B cell (primary cell): ENCODE results near the gene BAZ2B. TPM values are rescaled to one million over a fixed set of nuclear protein-coding genes. Genes with fewer than 3 reads are reported as not detected.

ENCODE experiments used
- ATAC-seq: fragments of 200-7000 bp; cut with Tn5 transposase; one replicate; pipeline ENCODE4 v1.10.0; 2021; ENCODE audit warnings: low read depth, mild to moderate bottlenecking, moderate number of reproducible peaks, moderate library complexity
- CTCF ChIA-PET: fragments of 350-600 bp; sonication (Branson Sonifier 250); formaldehyde crosslinking; loops from one replicate; lab custom pipeline; 2021; ENCODE audit warnings: antibody characterized with exemption, inconsistent platforms; lab: Charles Lee
- POLR2A ChIA-PET: fragments of 350-600 bp; sonication (Branson Sonifier 250); formaldehyde crosslinking; loops from one replicate; lab custom pipeline; 2021; ENCODE audit warnings: antibody characterized with exemption; lab: Charles Lee
- DNase-seq: peaks from one replicate; pipeline ENCODE4 v3.0.0; 2013
- H2AFZ ChIP-seq: 2 replicates; pipeline ENCODE4 v1.6.1; 2012; ENCODE audit warnings: mild to moderate bottlenecking, low read depth, low read length; ENCODE audit not compliant: insufficient read depth, poor library complexity, severe bottlenecking
- H3K27ac ChIP-seq, 2 donors: 1 replicate in 1 of 2; 2 replicates in 1 of 2; pipeline ENCODE4 v1.5.1; 2012 to 2013; ENCODE audit warnings: low read length in 2 of 2, mild to moderate bottlenecking in 2 of 2, moderate library complexity in 1 of 2
- H3K27me3 ChIP-seq, 4 experiments: fragments of 200-600 bp in 1 of 4; sonication (generic) in 1 of 4; replicated peaks in 1 of 4; 1 replicate in 2 of 4; 2 replicates in 2 of 4; pipeline versions ENCODE4 v1.6.1 to v1.7.0; 2013 to 2016; ENCODE audit warnings: low read length in 3 of 4, mild to moderate bottlenecking in 2 of 4, mixed read lengths in 1 of 4, moderate library complexity in 1 of 4; ENCODE audit not compliant: insufficient read depth in 4 of 4, control insufficient read depth in 3 of 4; ENCODE audit errors: control extremely low read depth in 1 of 4
- H3K36me3 ChIP-seq, 2 experiments: replicated peaks in 1 of 2; 1 replicate in 1 of 2; 2 replicates in 1 of 2; pipeline versions ENCODE4 v1.6.1 to v1.7.1; 2013; ENCODE audit warnings: low read length in 1 of 2; ENCODE audit not compliant: insufficient read depth in 2 of 2, control insufficient read depth in 1 of 2; ENCODE audit errors: control extremely low read depth in 1 of 2, extremely low read depth in 1 of 2
- H3K4me1 ChIP-seq, 2 donors: fragments of 200-600 bp in 1 of 2; sonication (generic) in 1 of 2; 1 replicate in 1 of 2; 2 replicates in 1 of 2; pipeline versions ENCODE4 v1.5.1 to v1.6.1; 2013 to 2017; ENCODE audit warnings: low read length in 2 of 2; ENCODE audit not compliant: control insufficient read depth in 2 of 2, insufficient read depth in 2 of 2
- H3K4me2 ChIP-seq: replicated peaks from 2 replicates; pipeline ENCODE3; 2012; ENCODE audit warnings: mild to moderate bottlenecking, low read depth, low read length; ENCODE audit not compliant: poor library complexity, severe bottlenecking
- H3K4me3 ChIP-seq, 5 experiments: fragments of 200-600 bp in 1 of 5; sonication (generic) in 1 of 5; 1 replicate in 3 of 5; 2 replicates in 2 of 5; pipeline versions ENCODE4 v1.5.1 to v1.7.0; 2011 to 2016; ENCODE audit warnings: low read length in 4 of 5, mild to moderate bottlenecking in 4 of 5, low read depth in 2 of 5, control low read depth in 1 of 5, moderate library complexity in 1 of 5; ENCODE audit not compliant: insufficient read depth in 1 of 5; ENCODE audit errors: control extremely low read depth in 1 of 5, extremely low read depth in 1 of 5
- H3K79me2 ChIP-seq: fragments of 200-600 bp; sonication (generic); one replicate; pipeline ENCODE4 v1.6.0; 2016; ENCODE audit warnings: low read length; ENCODE audit not compliant: control insufficient read depth, insufficient read depth
- H3K9ac ChIP-seq: fragments of 200-600 bp; sonication (generic); 2 replicates; pipeline ENCODE4 v1.6.1; 2017; ENCODE audit warnings: mild to moderate bottlenecking, low read length, moderate library complexity
- H3K9me3 ChIP-seq, 3 donors: one replicate each; pipeline versions ENCODE4 v1.6.1 to v1.7.1; 2013; ENCODE audit warnings: low read length in 2 of 3; ENCODE audit not compliant: control insufficient read depth in 2 of 3, insufficient read depth in 1 of 3; ENCODE audit errors: control extremely low read depth in 1 of 3
- H4K20me1 ChIP-seq: 2 replicates; pipeline ENCODE4 v1.6.0; 2012; ENCODE audit warnings: mild to moderate bottlenecking, low read length; ENCODE audit not compliant: insufficient read depth, control insufficient read depth, poor library complexity, severe bottlenecking
- H3K27ac Mint-ChIP-seq: one replicate; pipeline ENCODE4 v1.8.0; 2021; ENCODE audit warnings: mixed read lengths
- H3K27me3 Mint-ChIP-seq: one replicate; pipeline ENCODE4 v1.8.0; 2021; ENCODE audit warnings: mixed read lengths
- H3K4me1 Mint-ChIP-seq: one replicate; pipeline ENCODE4 v1.8.0; 2021; ENCODE audit warnings: mixed read lengths
- H3K4me3 Mint-ChIP-seq: one replicate; pipeline ENCODE4 v1.8.0; 2021; ENCODE audit warnings: mixed read lengths
- H3K9me3 Mint-ChIP-seq: one replicate; pipeline ENCODE4 v1.8.0; 2022; ENCODE audit warnings: mixed read lengths; ENCODE audit not compliant: insufficient read depth
- CTCF ChIP-seq: fragments of 200-600 bp; IDR thresholded peaks from one replicate; pipeline ENCODE4 v1.8.0; 2022; ENCODE audit warnings: antibody characterized with exemption, mild to moderate bottlenecking
- EZH2 ChIP-seq: IDR thresholded peaks from 2 replicates; pipeline ENCODE4 v1.6.1; 2012; ENCODE audit warnings: borderline replicate concordance, low read depth, mild to moderate bottlenecking, moderate library complexity, low read length; ENCODE audit not compliant: insufficient read depth, poor library complexity, severe bottlenecking
- WGBS: methylation state at CpG from one replicate; pipeline ENCODE4 v1.1.5; 2013; ENCODE audit warnings: missing lambda C conversion rate; ENCODE audit not compliant: insufficient coverage; 5-methylcytosine and 5-hydroxymethylcytosine counted together
- intact Hi-C: fragments of 100-400 bp; cut with micrococcal nuclease; formaldehyde crosslinking; loops from one replicate; pipeline ENCODE4 v1.10.0; 2022
- polyA plus RNA-seq: library from polyadenylated mRNA; depleted of rRNA; stranded (reverse); fragments of >200 nt; gene quantifications from 2 replicates; pipeline ENCODE4 v1.2.3, GENCODE V29; 2012
- total RNA-seq, 2 donors: library from RNA; stranded (reverse); fragments of 120-200 nt in 1 of 2; gene quantifications; 1 replicate in 1 of 2; 2 replicates in 1 of 2; pipeline versions ENCODE4 v1.2.3 to v1.2.4, GENCODE V29; 2013 to 2022

BAZ2B gene
- total and polyA plus RNA-seq, 2 donors (not counting 1 experiment from before 2014, with no cell fraction given), result 8.6 to 42.3 TPM

DNA sequence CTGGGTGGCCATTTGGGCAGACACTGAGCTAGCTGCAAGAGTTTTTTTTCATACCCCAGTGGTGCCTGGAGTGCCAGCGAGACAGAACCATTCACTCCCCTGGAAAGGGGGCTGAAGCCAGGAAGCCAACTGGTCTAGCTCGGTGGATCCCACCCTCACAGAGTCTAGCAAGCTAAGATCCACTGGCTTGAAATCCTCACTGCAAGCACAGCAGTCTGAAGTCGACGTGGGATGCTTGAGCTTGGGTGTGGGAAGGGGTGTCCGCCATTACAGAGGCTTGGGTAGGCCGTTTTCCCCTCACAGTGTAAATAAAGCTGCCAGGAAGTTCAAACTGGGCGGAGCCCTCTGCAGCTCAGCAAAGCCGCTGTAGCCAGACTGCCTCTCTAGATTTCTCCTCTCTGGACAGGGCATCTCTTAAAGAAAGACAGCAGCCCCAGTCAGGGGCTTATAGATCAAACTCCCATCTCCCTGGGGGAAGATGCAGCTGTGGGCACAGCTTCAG is 260.2 kb downstream of the BAZ2B start:
- H3K4me3 Mint-ChIP-seq, result no peak overlapping the region
- POLR2A ChIA-PET, result no interaction called here
- DNase-seq, result no peak
- CTCF ChIA-PET, result no interaction called here
- Histone ChIP-seq H3K9me3 (no peaks in the 10 kb centered on the region), H3K36me3 (peaks cover 0 to 3% of the 10 kb centered on the region in 2 experiments), H3K4me3 (no peak overlapping the region), H3K27me3 (no peaks in the 10 kb centered on the region), H3K4me2 (no peak overlapping the region), H3K9ac (no peak overlapping the region), H3K27ac (no peak overlapping the region), H3K79me2 (no peaks in the 10 kb centered on the region), H4K20me1 (no peaks in the 10 kb centered on the region), H3K4me1 (no peaks in the 10 kb centered on the region), H2AFZ (no peak overlapping the region)
- no peaks in the 10 kb centered on the region for H3K4me1 Mint-ChIP-seq
- intact Hi-C loops, result no loop called here
- TF ChIP-seq EZH2 (no peak), CTCF (no peak)
- WGBS, result 96% methylated on average over 7 of the region's 8 CpGs
- ATAC-seq, result no peak
- H3K27ac Mint-ChIP-seq, result no peak overlapping the region
- no peaks in the 10 kb centered on the region for H3K9me3 Mint-ChIP-seq
- H3K27me3 Mint-ChIP-seq, result no peaks in the 10 kb centered on the region

DNA sequence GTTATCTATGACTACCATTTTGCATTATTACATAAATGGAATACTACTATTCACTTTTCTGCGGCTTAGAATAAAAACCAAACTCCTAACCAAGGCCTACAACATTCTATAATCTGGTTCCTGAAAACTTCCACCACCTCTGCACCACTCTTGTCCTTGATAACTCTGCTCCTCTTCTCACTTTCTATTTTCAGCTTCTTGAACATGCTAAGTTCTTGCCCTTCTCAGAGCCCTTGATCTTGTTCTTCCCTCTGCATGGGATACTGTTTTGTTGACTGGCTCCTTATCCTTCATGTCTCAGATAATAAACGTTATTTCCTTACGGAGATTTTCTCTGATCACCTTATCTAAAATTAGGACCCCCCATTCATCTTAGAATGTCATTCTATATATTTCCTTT is 264.4 kb downstream of the BAZ2B start:
- H3K4me2 ChIP-seq, result no peak overlapping the region
- H2AFZ ChIP-seq, result no peak overlapping the region
- H3K4me3 Mint-ChIP-seq, result no peak overlapping the region
- intact Hi-C loops, result no loop called here
- H3K4me3 ChIP-seq, result no peak overlapping the region
- H3K9ac ChIP-seq, result no peak overlapping the region
- ATAC-seq, result no peak
- DNase-seq, result no peak
- no peaks in the 10 kb centered on the region for H3K9me3 ChIP-seq
- H4K20me1 ChIP-seq, result no peaks in the 10 kb centered on the region
- no peaks in the 10 kb centered on the region for H3K9me3 Mint-ChIP-seq
- TF ChIP-seq EZH2 (no peak), CTCF (no peak)
- no peaks in the 10 kb centered on the region for H3K79me2 ChIP-seq
- no peaks in the 10 kb centered on the region for H3K4me1 Mint-ChIP-seq
- H3K27ac ChIP-seq, result no peak overlapping the region
- 100% methylated on average over 1 of the region's 3 CpGs for WGBS
- peaks cover 7 to 9% of the 10 kb centered on the region in 2 experiments for H3K36me3 ChIP-seq
- H3K27me3 Mint-ChIP-seq, result no peaks in the 10 kb centered on the region
- no peak overlapping the region for H3K27ac Mint-ChIP-seq
- CTCF ChIA-PET, result no interaction called here
- H3K4me1 ChIP-seq, result no peaks in the 10 kb centered on the region
- POLR2A ChIA-PET, result no interaction called here
- H3K27me3 ChIP-seq, result no peaks in the 10 kb centered on the region
